ENCODE measurements around the gene RAB11FIP3. TPM values are rescaled to one million over a fixed set of nuclear protein-coding genes. Genes with fewer than 3 reads are reported as not detected.
A peak's percentile ranks its signal among the peaks of the same experiment; 100 is the strongest.

RAB11FIP3 gene
- total and polyA plus RNA-seq, 2 of the 13 experiments (the other 11 are each of a cell fraction or from before 2014, with no cell fraction given): 34.3 to 57.6 TPM

- TF ChIP-seq, protein P1, sequence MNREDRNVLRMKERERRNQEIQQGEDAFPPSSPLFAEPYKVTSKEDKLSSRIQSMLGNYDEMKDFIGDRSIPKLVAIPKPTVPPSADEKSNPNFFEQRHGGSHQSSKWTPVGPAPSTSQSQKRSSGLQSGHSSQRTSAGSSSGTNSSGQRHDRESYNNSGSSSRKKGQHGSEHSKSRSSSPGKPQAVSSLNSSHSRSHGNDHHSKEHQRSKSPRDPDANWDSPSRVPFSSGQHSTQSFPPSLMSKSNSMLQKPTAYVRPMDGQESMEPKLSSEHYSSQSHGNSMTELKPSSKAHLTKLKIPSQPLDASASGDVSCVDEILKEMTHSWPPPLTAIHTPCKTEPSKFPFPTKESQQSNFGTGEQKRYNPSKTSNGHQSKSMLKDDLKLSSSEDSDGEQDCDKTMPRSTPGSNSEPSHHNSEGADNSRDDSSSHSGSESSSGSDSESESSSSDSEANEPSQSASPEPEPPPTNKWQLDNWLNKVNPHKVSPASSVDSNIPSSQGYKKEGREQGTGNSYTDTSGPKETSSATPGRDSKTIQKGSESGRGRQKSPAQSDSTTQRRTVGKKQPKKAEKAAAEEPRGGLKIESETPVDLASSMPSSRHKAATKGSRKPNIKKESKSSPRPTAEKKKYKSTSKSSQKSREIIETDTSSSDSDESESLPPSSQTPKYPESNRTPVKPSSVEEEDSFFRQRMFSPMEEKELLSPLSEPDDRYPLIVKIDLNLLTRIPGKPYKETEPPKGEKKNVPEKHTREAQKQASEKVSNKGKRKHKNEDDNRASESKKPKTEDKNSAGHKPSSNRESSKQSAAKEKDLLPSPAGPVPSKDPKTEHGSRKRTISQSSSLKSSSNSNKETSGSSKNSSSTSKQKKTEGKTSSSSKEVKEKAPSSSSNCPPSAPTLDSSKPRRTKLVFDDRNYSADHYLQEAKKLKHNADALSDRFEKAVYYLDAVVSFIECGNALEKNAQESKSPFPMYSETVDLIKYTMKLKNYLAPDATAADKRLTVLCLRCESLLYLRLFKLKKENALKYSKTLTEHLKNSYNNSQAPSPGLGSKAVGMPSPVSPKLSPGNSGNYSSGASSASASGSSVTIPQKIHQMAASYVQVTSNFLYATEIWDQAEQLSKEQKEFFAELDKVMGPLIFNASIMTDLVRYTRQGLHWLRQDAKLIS (CRISPR knock-in tag; IDR thresholded peaks at IDR 0.05): 0 out of 2 replicates have a peak, but pooled peaks have one; percentile 70
- peak; percentile 56 for TF ChIP-seq SOX13 (IDR thresholded peaks at IDR 0.05)
- peak in 1 of 2 experiments; percentile 91; a peak in 2 of 4 replicates for TF ChIP-seq SOX13 (CRISPR knock-in tag; conservative IDR thresholded peaks at IDR 0.05 in 1 of 2, IDR thresholded peaks at IDR 0.05 in 1 of 2)
- no peak for TF ChIP-seq ZNF724P (CRISPR knock-in tag; IDR thresholded peaks at IDR 0.05; ENCODE audit: borderline replicate concordance)
- TF ChIP-seq MTA3 (CRISPR knock-in tag; IDR thresholded peaks at IDR 0.05): no peak
- TF ChIP-seq ZNF33B (CRISPR knock-in tag; IDR thresholded peaks at IDR 0.05): no peak
- TF ChIP-seq E2F1 (CRISPR knock-in tag; IDR thresholded peaks at IDR 0.05): no peak
- no peak for TF ChIP-seq SRF (IDR thresholded peaks at IDR 0.05; ENCODE audit: low read depth, low read length)
- TF ChIP-seq, protein P2, sequence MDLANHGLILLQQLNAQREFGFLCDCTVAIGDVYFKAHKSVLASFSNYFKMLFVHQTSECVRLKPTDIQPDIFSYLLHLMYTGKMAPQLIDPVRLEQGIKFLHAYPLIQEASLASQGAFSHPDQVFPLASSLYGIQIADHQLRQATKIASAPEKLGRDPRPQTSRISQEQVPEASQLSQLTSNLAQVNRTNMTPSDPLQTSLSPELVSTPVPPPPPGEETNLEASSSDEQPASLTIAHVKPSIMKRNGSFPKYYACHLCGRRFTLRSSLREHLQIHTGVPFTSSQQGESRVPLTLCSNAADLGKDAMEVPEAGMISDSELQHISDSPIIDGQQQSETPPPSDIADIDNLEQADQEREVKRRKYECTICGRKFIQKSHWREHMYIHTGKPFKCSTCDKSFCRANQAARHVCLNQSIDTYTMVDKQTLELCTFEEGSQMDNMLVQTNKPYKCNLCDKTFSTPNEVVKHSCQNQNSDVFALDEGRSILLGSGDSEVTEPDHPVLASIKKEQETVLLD (CRISPR knock-in tag; IDR thresholded peaks at IDR 0.05; ENCODE audit: low read depth): no peak
- TF ChIP-seq JARID2 (CRISPR knock-in tag; IDR thresholded peaks at IDR 0.05; ENCODE audit: insufficient replicate concordance): no peak
- no peak for TF ChIP-seq RFX3 (CRISPR knock-in tag; IDR thresholded peaks at IDR 0.05)
- TF ChIP-seq, protein P3, sequence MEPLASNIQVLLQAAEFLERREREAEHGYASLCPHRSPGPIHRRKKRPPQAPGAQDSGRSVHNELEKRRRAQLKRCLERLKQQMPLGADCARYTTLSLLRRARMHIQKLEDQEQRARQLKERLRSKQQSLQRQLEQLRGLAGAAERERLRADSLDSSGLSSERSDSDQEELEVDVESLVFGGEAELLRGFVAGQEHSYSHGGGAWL (CRISPR knock-in tag; IDR thresholded peaks at IDR 0.05): peak; percentile 35; the same call in 1 of the 2 replicates
- TF ChIP-seq NR2F1 (CRISPR knock-in tag; IDR thresholded peaks at IDR 0.05): peak in 1 of 2 experiments; percentile 62; a peak in 3 of 4 replicates
- TF ChIP-seq HNF1B (CRISPR knock-in tag; IDR thresholded peaks at IDR 0.05): no peak
- TF ChIP-seq ZNF20 (CRISPR knock-in tag; IDR thresholded peaks at IDR 0.05): no peak
Observed at GRCh38 chr16:405548-406506, 19.6 kb upstream of the RAB11FIP3 start (continued).
